T1000 (cell line): Measurements from ENCODE around the gene UBE2O.

Experiments
- DNase-seq: peaks from one replicate; lab custom pipeline; 2025; ENCODE audit warnings: mixed read lengths; lab: John Stamatoyannopoulos, UW

The UBE2O gene

DNA sequence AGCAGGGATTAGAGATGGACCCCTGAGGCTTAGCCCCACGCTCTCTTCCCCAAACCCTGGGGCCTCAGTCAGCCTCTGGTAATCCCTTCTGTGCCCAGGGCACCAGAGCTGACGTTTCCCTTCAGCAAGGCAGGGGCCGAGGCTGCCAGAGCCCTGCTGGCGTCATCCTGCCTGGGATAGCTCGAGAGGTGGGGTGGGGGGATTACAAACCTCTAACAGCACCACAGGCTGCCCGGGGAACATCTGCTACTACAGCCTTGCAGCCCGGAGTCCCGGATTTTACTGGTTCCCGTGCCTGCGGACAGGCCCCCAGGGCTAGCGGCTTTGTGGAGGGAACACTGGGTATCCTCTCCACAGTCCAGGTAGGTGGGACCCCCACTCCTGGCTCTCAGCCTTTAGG is 14.4 kb upstream of the UBE2O start, which contains the start of gene AANAT:
Gene AANAT (plus strand): TSS at position 238 of the 400 bp plus-strand sequence. CDS start 1,144 bp downstream, outside the sequence.
- DNase-seq: no peak

DNA sequence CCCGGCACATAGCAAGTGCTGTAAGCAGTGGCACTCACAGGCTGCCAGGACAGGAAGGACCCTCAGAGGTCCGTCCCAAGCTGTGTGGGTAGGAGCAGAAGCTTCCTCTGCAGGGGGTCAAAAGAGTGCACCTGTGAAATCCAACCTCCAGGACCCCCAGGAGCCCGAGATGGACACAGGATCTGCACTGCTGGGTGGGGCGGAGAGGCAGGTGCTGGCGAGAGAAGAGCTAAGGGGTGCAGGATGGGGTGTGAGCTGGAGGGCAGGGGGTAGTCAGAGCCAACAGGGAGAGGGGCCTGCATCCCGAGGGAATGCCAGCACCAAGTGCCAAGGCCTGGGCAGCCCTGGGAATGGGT is 13.8 kb upstream of the UBE2O start:
- DNase-seq: no peak

DNA sequence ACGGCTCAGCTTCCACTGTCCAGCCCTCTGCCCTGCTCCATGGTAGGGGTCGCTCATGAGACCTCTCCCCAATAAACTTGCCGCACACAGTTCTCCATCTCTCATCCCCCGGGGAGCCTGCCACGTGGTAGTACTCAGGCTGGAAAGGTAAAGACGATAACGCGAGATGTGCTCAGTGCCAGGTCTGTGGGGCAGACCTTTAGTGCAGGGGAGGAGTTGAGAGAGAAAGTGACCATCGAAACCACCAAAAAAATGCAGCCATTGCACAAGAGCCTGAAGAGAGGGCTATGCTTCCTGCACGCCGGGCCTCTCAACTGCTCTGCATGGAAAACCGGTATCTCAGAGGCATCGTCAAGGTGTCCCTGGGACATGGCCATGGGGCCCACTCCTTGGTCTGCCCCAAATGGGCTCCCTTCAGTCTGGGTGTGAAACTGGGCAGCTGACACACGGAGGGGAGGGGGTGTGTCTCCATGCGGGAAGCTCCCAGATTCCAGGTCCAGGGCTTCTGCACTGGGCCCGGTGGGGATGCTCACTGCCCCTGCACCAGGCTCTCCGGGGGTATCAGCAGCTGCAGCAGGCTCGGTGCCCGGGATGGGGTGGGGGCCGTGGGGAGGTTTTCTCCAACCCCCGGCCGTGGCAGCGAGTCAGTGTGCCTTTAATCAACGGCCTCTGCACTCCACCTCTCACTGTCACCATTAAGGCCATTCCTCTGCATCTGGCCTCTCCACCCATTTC is 9.8 kb upstream of the UBE2O start:
- no peak for DNase-seq

DNA sequence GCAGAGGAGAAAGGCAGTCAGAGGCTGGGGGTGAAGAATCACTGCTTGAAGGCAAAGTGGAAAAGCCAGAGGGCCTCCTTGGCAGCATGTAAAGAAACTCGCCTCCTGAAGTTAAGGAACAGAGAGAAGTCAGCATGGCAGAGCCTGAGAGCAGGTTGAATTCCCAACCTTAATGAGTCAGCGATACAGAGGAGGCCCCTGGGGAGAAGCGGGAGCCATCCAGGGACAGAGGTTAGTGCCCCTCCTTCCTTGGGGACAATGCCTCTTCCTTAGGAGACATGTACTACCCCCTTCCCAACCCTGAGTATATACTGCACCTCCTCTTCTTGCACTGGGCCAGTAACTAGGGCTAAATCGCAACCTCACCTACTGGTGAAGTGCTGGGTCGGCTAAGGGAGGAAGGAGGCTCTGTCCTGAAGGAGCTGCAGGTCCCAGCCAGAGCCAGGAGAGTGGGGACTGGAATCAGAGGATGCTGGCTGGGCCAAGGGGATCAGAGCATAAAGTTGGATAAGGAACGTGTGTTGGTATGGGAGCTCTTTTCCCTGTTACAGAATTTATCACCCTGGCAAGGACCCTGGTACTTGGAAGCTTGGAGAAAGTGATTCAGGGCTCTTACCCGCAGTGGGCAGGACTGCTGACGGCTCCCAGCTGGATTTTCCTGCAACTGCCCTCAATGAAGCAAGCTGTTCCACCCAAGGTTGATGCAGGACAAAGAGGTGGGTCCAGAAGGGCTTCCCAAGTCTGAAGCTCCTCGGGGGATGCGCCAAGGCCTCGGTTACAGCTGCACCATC is 9.0 kb upstream of the UBE2O start:
- no peak for DNase-seq

DNA sequence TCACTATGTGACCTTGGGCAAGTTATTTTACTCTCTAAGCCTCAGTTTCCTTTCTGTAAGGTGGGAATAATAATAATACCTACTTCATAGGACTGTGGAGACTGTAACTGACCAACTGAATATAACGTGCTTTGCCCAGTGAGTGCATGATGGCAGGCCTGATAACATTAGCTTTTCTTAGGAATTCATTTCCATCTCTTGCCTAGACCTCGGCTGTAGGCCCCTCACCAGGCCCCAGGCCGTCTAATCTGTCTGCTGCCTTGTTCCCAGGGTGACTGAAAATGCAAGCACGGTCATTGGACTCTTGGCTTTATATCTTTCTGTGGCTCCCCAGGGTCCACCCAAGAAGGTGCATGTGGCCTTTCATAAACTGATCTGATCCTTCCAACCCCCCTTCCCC is 6.7 kb upstream of the UBE2O start:
- DNase-seq: no peak

DNA sequence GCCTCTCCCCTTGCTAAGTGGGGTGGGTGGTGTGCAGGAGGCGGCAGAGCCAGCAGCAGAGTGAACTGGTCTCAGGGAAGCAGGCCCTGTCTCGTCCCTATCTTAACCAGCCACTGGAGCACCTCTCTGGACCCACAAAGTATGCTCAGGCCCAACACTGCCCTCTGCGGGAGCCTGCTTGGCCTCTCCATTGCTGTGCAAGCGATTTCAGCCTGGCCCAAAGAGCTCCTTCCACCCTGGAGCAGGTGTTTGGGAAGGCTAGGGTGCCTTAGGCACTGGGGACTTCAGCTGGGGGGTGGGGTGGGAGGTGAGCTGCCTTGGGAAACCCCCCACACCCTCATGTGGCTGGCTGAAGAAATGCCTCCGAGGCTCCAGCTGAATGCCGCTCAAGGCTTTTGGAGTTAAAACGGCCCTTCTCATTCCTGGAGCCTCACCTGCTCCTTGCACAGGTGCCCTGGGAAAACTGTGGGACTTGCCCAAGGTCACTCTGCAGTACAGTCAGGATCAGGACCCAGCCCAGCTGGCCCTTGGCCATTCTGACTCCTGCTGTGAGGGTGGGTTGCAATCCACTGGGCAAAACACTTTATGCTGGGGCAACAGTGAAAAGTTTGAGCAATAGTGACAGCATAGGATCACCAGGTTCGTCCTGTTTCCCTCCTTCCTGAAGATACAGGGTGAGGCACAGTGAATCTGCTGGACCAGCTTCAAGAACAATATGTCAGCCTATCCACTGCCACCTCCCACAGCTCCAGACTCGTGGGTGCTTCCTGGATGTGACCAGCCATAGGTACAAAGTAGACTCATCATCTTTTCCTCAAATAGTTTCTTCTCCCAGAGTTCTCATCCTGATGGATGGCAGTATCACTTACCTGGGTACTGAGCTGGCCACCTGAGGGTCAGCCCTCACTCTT is 5.9 kb upstream of the UBE2O start:
- no peak for DNase-seq

DNA sequence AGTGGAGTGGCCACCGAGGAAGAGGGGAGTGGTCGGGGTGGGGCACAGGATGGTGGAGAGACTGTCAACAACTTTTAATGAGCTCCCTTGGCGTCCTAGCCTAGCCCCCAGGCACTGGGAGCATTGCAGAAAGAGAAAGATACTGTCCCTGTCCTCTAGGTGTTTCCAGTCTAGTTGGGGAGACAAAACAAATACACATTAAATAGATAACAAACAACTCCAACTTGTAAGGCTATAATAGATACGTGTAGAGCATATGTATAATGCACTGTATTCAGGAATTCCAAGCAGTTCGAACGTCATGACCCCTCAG is 435 bp upstream of the UBE2O start:
- DNase-seq: no peak

DNA sequence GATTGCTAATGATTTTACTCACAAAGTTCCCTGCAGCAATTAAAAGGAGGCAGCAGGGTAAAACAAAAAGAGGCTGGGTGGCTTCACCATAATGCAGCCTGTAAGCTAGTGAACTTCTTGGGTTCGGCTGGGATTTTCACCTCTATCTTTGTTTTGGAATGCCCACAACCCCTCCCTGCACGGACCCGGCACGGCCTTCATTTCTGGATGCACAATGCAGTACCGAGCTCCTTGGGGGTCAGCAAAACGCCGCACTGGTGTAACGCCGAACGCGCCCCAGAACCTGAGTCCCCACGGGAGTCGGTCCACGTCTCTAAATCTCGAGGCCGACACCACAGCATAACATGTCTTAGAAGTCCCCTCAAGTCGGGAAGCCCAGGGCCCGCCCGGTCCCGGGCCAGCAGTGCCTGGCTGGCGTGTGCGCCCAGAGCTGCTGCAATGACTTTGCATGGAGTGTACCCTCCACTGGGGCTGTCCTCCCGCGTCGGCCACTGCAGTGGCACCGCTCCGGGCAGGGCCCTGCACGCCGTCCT is 759 bp downstream of the UBE2O start:
- no peak for DNase-seq

DNA sequence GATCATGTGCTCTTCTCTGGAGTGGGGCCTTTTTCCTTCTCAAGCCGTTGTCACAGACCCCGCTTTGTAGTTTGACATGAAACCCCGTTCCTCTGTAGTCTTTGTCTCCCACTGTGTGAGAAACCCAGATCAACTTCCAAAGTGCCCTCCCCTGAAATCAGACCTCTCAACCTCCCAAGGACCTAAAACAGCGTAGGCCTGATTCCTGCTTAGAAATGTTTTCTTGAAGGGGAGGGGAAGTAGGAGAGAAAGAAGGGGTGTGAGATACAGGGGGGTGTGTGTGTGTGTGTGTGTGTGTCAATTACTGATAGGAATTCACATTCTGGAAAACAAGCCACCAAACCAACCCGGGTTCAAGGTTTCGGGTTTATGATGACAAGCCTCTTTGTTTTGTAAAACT is 1.4 kb downstream of the UBE2O start:
- no peak for DNase-seq

DNA sequence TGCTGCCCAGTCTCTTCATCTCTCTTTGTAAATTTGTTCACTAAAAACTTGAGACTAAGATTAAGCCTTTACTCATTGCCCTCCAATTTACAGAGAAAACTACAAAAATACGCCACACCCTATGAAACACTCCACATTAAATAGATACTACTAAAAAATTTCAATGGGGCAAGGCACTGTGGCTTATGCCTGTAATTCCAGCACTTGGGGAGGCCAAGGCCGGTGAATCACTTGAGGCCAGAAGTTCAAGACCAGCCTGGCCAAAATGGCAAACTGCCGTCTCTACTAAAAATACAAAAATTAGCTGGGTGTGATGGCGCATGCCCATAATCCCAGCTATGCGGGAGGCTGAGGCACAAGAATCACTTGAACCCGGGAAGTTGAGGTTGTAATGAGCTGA is 3.8 kb downstream of the UBE2O start:
- DNase-seq: no peak

DNA sequence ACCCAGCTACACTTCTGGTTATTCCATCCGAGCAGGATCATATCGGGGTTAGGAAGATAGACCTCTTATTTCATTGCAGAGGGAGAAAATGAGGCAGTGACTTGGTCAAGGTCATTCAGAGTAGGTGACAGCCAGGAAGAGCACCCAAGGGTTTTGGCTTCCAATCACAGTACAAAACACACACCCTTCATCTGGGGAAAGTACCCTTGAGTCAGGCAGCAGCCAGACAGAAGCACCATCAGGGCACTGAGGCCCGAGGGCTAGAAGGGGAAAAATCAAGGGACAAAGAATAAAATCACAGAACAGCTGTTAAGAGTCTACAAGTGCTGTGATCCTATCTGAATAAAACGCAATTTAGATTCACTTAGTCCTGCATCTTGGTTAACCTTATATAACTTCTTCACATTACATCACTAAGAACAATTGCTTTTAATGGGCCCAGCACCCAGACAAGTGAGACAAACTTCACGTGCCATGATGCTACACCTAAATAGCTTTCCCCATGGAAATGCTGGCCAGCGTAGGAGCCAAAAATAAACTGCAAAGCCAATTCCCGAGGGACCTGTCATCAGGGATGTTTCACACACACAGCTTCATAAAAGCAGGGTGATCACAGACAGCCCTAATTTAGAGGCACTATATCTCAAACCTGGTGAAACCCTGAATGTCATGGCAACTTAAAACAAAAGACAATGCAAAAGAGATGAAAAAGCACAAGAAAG is 4.9 kb downstream of the UBE2O start:
- no peak for DNase-seq

DNA sequence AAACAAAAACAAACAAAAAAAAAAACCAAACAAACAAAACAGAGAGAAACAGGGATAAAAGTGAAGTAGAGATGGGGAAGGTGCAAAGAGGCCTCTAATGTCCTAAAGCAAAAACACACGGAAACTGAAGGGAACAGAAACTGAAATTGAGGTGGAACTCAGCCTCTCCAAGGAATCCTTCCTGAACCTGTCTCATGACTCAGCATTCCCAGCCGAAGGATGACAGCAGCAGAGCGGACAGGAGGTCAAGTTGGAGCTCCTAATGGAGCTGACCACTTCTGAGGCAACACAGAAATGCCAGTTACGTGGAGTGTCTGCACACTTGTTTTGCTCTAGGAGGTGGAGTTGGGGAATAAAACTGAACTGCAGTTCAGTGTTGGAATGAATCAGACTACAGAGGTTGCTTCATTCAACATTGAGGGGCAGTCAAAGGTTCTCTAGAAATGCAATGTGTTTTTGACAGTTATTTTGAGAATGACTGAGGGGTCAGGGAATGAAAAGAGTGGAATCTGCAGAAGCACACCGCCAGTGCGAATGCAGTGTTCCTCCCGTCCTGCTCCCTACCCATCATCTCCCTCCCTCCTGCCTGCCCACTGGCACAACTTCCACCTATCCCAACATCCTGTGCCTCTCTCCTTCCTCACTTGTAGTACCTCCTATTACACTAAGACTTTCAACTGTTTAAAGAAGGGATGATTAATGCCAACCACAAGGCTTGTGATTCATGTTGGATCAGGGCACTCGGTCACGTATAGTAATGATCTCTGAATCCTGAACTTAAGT is 6.3 kb downstream of the UBE2O start:
- DNase-seq: peak; percentile 40

DNA sequence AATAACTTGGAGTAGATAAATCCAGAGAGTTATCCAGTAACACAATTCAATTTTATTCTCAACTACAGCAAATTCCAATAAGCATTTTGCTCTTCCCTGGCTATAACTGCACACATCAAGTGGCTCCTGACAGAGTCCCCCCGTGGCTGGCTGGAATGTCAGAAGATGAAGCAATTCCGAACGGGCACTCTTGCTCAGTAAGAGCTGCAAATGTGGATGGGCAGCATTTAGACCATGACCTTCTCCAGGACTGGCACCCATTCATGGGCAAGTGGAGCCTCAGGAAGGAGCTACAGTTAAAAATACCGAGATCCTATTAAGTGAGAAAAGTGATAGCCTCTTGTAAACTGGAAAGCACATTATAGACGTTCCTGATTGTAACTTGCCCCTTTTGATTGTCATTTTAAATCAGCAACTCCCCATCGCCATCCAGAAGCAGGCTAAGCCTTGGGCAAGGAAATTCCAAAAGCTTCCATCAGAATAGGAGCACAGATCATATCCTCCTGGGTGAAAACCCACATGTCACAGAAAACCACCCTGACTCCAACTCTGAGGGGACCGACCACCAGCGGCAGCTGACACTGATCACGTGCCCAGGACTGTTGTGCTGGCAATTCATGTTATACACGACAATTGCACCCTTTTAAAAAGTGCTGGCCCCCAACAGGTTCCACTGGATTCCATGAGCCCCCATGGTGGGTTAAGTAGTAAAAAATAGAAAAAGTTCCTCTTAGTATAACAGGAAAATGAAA is 7.1 kb downstream of the UBE2O start:
- DNase-seq: no peak

DNA sequence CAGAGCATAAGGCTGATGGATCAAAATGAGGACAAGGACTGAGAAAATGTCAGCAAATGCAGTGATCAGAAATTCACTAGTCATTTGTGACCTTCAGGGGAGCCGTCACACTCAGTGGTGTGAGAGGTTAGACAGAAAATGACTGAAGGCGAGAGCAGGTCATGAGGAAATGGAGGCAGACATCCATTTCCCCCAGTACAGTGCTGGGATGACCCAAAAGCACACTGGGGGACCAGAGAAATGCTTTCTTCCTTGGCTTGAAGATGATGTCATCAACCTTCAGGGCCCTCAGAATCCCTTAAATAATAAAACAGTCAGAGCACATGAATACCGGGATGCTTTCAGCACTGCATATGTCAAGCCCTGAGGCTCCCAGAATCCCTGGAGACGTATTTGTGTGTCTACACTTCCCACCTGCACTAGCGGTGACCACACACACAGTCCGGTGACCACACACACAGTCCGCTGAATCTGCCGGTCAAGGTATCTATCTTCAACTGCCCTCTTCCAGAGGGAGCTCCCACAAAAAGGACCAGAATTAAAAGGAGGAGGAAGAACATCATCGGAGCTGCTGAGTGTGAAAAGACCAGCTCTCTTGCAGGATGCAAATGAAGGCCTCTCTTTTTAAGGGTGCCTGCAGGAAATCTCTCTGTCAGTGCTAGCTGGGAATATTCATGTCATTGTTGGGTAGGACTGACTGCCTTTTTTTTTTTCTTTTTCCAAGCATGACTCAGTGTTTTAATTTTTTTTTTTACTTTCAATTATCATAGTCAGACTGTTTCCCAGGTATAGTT is 8.2 kb downstream of the UBE2O start:
- DNase-seq: peak; percentile 32

DNA sequence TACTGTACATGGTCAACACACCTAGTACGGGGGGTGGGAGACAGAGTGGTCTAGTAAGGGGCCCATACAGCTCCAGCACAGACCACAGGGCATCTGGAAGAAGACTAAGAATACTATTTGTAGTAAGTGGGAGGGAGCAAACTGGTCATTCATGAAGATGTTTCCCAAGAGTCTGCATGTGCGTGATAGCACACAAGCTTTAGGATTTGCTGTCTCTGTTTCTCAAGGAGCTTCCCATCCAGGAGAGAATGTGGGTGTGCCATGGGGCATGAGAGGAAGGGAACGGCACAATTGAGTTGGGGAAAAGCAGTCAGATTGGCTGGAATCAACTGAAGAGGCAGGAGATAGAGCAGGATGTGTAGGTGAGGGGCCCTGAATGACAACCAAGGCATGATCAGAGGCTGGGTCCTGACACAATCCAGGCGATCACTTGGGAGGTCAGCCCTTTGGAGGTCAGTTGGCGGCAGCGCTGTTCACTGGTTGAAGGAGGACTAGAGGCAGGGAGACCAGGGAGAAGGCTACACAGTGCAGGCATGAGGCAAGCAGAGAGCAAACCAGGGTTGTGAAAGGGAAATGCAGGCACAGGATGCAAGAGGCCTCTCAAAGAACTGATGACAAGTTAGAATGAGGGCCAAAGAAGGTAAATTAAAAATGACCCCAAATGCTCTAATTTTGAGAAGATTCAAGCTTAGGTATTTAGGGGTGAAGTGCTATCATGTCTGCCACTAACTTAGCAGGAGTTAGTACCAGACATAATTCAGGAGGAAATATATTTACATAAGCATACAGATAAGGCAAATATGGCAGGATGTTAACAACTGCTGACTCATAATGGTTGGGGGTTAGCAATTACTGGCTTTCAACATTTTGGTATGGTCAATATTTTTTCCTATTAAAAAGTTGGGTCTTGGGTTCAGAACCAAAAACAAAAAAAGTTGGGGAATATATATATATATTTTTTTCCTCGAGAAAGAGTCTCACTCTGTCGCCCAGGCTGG is 10.3 kb downstream of the UBE2O start:
- DNase-seq: no peak

DNA sequence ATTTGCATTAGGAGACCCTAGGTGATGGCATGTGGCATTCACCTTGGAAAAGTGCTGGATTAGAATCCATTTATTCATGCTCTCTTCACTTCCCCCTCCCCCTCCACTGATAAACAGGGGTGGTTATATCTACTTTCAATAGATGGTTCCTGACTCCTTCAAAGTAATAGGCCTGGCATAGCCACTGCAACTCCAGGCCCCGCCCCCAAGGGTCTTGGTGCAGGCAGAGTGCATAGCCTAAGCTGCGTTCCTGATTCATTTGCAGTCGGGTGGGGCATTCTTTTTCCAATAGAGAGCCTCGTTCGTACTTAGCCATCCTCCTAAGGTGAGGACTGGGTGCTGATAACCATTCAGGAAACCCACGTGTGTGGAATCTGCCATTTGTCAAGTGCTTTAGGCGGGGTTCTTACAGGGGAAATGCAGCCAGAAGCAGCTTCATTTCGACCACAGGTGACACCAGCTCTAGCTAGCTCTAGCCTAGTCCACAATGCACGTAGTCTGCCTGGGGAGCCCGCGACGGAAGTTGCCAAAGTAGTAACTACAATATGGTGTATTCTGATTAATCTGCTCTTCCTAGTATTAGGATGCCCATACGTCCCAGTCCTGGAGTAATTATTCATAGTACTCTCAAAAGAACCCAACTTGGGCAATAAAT is 11.1 kb downstream of the UBE2O start:
- no peak for DNase-seq

DNA sequence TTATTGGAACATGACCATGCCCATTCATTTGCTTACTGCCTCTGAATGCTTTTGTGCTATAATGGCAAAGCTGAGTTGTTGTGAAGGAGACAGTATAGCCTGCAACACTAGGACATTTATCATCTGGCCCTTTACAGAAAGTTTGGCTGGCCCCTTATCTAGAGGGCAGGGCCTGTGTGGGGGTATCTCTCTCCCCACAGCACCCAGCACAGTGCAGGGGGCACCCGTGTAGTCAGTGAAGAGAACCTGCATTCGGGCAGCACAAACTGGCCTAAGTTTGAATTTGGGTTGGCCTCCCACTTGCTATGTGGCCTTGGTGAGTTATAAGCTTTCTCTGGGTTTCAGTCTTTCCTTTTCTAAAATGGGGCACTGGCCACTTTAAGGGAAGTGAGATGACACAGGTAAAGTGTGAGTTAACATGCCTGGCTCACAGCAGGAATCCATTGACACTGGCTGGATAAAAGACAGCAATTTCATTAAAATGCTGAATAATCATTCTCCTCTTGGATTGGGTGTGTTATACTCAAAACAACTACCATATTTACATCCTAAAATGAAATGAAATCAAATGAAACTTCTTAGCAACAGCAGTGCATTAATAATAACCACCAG is 12.1 kb downstream of the UBE2O start:
- DNase-seq: no peak
